Measurements from ENCODE around the gene BANP.

DNA sequence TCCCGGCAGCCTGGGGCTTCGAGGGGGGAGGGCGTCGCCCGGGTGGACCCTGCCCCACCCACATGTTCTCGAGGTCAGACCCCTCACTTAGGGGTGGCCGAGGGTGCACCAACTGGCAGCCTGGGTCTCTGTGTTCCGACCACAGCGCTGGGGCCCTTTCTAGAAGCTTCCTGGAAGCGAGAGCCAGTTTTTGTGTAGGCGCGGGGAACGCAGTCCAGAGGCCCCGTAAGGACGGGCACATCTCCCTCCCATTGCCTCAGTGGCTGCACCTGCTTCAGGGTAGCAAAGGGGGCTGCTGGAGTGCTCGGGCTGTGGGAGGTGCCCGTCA lies 148.3 kb downstream of the BANP start:
- TF ChIP-seq CTCF (IDR thresholded peaks at IDR 0.05) (no peak), POLR2AphosphoS5 (IDR thresholded peaks at IDR 0.05) (no peak), POLR2A (IDR thresholded peaks at IDR 0.05; ENCODE audit: low read depth) (no peak)

Data from esophagus muscularis mucosa (tissue), 3 donors.